ENCODE results near the gene ST3GAL2.

GRCh38 chr16:70393662-70394061, 45.2 kb downstream of the ST3GAL2 start:
- TF ChIP-seq EP300 (IDR thresholded peaks at IDR 0.05; ENCODE audit: borderline replicate concordance) (no peak), RAD21 (IDR thresholded peaks at IDR 0.05; ENCODE audit: low read depth) (no peak), CEBPB (IDR thresholded peaks at IDR 0.05) (no peak), YY1 (IDR thresholded peaks at IDR 0.05; ENCODE audit: low read depth) (no peak), FOXM1 (IDR thresholded peaks at IDR 0.05; ENCODE audit: borderline replicate concordance, low read depth) (no peak)
